ENCODE results near the gene PITPNM3.

Gene PITPNM3

DNA sequence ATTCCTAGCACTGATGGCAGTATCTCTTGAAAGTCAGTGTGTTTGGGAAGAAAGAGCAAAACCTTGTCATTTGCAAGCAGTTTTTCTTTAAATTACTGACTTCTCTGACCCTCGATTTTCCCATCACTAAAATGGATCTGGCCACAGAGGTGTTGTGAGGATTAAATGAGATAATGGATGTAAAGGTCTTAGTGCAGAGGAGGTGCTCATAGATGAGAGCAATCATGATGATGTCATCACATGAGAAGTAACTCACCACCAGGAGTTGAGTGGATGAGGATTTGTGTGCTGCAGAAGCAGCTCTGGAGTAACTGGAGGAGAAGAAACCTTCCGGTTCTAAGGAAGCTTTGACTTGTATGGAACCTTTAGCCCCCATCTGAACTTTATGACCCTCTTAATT is 30.6 kb downstream of the PITPNM3 start:
- no peak for DNase-seq (ENCODE audit: low read depth)

DNA sequence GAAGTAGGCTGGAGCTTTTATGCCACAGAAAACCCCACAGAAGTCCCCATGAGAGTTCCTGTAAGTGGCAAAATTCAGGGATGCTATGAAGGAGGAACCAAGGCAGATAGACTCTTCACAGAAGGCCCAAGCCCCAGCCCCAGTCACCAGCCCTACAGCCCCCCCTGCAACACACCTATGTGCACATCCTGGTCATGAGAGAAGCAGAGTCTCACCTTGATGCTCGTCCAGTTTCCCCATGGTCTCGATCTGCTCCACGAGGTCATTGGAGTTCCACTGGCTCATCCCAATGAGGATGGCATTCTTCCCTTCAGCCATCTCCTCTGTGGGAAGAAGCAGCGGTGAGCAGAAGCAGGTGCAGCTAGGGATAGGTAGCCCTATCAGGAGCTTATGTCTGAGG is 31.2 kb downstream of the PITPNM3 start:
- no peak for DNase-seq (ENCODE audit: low read depth)

- no peak for DNase-seq (ENCODE audit: low read depth)
These were observed 31.8 kb downstream of the PITPNM3 start for GRCh38 chr17:6524520-6524919.

DNA sequence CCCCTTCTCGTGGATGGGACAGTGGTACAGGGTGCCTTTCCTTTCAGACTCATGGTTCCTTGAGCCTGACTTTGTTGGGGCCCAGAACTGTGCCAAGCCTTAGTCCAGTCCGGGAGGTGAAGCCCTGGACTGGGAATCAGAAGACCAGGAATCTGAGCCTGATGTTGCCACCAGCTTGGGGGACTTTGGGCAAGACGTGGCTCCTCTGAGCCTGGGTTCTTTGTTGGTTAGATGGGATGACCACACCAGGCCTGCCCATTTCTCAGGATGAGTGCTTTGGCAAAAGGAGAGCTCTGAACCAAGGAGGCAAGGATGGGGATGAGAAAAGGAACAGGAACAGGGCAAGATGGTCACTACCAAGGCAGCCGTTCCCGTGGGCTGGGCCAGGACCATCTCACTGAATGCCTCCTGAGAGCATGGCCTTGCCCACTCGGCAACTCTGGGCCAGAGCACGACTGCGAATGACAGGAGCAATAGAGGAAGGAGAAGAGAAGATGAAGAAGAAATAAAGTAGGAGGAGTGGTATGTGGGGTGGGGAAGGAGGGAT is 32.5 kb downstream of the PITPNM3 start:
- DNase-seq (ENCODE audit: low read depth): no peak

GRCh38 chr17:6523330-6523729 is 33.0 kb downstream of the PITPNM3 start:
- DNase-seq (ENCODE audit: low read depth): no peak

GRCh38 chr17:6521586-6521985 is 34.8 kb downstream of the PITPNM3 start:
- DNase-seq (ENCODE audit: low read depth): no peak

DNA sequence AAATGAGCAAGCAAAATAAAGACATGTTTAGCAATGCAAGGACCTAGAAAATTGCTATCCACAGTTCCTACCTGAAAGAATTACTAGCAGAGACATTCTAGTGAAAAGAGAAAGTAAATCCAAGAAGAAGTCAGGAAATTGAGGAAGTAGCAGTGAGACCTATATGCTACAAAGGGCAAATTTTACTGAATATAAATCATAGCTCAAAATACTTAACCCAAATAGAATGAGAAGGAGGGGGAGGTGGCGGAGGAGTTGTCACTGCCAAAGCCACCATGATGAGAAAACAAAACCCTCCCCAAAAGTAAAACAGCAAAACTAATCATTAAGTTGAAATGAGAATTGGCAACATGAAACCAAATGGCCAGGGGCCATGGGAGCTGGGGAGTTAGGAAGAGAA is 39.3 kb downstream of the PITPNM3 start:
- DNase-seq (ENCODE audit: low read depth): no peak

DNA sequence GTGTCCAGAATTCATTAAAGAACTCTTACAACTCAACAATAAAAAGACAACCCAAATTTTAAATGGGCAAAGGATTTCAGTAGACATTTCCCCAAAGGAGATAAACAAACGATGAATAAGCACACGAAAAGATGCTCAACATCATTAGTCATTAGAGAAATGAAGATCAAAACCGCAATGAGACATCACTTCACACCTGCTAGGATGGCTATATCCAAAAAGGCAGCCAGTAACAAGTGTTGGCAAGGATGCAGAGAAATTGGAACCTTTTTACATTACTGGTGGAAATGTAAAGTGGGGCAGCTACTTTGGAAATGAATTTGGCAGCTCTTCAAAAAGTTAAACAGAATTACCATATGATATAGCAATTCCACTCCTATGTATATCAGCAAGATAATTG is 42.0 kb downstream of the PITPNM3 start:
- DNase-seq (ENCODE audit: low read depth): no peak

DNA sequence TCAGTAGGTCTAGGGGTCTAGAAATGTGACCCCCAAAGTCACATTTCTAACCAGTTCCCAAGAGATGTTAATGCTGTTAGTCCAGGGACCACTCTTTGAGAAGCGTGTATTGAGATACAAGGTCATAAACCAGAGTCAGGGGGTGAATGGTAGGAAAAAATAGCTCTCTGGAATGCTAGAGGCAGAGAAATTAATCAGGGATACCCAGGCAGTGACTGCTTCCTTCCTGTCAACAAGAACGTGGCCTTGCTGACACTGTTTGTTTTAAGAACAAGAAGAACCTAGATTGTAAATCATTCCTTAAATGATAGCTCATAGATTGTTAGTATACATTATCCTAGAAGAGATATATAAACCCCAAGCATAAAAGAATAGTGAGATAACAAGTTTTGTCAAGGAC is 43.8 kb downstream of the PITPNM3 start:
- no peak for DNase-seq (ENCODE audit: low read depth)

- no peak for DNase-seq (ENCODE audit: low read depth)
These were observed 45.9 kb downstream of the PITPNM3 start for GRCh38 chr17:6510321-6510977.

DNA sequence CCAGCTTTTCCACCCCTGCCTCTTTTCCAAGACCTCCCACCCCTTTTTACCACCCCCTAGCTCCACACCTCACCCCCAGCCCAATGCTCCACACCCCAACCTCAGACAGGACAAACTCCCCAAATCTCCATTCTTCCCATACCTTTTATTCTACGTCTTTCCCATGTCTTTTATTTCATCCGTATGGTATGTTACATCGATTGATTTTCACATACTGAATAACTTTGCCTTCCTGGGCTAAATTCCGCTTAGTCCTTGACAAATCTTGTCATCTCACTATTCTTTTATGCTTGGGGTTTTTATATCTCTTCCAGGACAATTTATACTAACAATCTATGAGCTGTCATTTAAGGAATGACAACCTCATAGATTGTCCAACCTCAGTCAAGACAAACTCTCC is 46.4 kb downstream of the PITPNM3 start:
- DNase-seq (ENCODE audit: low read depth): no peak

GRCh38 chr17:6509031-6509771 is 47.2 kb downstream of the PITPNM3 start:
- no peak for DNase-seq (ENCODE audit: low read depth)

DNA sequence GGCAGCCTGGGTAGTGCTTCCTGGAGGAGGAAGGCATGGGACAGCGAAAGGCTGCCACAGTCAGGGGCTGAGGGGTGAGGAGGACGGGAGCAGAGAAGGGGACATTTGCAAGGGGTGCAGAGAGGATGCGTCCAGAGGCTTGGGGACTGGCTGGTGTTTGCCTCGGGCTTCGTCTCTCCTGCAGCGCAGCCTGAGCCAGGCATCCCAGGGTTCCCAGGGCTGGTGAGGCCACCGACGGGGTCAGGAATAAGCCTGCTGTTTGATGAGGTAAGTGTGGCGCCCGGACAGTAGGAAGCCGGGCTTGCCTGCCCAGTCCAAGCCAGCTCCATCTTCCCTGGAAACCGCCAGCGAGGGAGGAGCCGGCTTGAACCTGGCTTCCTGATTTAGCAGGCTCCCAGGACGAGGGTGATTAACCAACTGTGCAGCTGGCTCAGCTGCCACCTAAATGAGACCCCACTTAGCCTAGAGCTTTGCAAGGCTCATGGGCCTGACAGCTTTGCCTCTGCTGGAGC is 47.8 kb downstream of the PITPNM3 start:
- no peak for DNase-seq (ENCODE audit: low read depth)

GRCh38 chr17:6508016-6508415 is 48.3 kb downstream of the PITPNM3 start:
- no peak for DNase-seq (ENCODE audit: low read depth)

GRCh38 chr17:6507535-6507934 is 48.8 kb downstream of the PITPNM3 start:
- no peak for DNase-seq (ENCODE audit: low read depth)

- no peak for DNase-seq (ENCODE audit: low read depth)
These were observed 49.6 kb downstream of the PITPNM3 start for GRCh38 chr17:6506679-6507231.

DNA sequence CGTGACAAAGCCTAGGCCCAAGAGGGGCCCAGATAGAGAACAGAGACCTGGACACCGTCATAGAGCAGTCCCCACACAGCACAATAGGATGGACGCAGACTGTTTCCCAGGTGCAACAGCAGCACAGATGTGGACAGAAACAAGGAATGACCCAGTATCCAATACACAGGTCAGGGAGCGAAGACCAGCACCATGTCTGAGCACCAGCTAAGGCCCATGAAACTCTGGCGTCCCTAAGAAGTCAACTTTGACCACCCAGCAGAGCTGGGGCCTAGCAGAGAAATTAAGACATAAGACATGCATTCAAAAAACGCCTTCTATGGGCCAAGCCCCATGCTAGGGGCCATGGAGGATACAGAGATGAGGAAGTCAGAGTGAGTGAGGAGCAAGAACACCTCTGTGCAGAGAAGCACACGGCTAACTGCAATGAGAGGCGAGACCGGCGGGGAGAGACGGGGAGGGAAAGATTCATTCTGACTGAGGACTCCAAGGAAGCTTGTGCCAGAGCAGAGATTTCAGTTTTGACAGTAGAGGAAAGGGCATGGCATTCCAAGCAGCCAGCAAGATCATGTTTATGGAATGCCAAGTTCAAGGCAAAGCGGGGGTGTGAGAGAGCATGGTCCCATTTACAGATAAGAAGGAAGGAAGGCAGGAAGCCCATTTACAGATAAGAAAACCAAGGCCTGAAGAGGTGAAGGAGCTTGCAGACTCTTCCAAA is 50.8 kb downstream of the PITPNM3 start:
- DNase-seq (ENCODE audit: low read depth): no peak

GRCh38 chr17:6503641-6504195 is 52.6 kb downstream of the PITPNM3 start:
- DNase-seq (ENCODE audit: low read depth): no peak

DNA sequence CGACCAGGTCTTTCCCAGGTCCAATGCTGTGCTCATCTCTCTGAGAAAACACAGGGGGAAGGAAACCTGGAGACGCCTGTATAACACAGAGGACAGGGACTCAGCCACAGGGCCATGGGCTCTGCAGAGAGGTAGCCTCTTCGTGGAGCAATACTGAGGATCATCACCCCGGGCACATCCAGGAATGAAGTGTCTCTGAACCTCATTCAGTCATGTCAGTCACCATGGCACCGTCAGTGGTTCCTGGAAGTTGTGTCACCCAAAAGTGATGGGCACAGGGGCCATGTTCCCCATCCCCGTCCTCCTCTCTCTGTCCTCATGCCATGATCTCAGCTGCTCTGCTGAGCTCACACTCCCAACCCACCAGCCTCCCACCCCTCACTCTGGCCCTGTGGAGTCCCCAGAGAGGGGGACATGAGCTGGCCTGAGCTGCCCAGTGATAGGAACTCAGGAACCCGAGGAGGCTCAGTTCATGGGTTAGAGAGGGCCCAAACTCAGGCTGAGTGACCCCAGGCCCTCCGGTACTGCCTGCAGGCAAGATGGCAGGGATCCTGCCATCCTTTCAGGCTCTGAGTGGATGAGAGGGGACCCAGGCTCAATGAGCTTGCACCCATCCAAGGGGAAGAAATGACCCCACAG is 53.4 kb downstream of the PITPNM3 start:
- no peak for DNase-seq (ENCODE audit: low read depth)

- no peak for DNase-seq (ENCODE audit: low read depth)
These were observed 54.2 kb downstream of the PITPNM3 start for GRCh38 chr17:6502142-6502541.

GRCh38 chr17:6501359-6501758 is 55.0 kb downstream of the PITPNM3 start:
- DNase-seq (ENCODE audit: low read depth): no peak

Data from activated T-helper 1 cell treated with Interleukin-2 at 50 U/mL for 16 hours (primary cell).